Thoracic aorta (tissue), 2 donors: ENCODE measurements around the gene CDKL4. TPM values are rescaled to one million over a fixed set of nuclear protein-coding genes. Genes with fewer than 3 reads are reported as not detected.

Experiments used
- ATAC-seq: fragments of 150-250 bp; one replicate; pipeline ENCODE4 v1.8.0; 2017; ENCODE audit warnings: low read depth; ENCODE audit not compliant: insufficient number of reproducible peaks, low FRiP score
- DNase-seq: peaks from one replicate; pipeline ENCODE4 v3.0.0-alpha.2; 2020; ENCODE audit warnings: low spot score
- H3K27ac ChIP-seq, 2 donors: fragments of 200-600 bp; sonication (generic); 1 replicate in 1 of 2; 2 replicates in 1 of 2; pipeline ENCODE4 v1.5.1; 2016; ENCODE audit warnings: mild to moderate bottlenecking in 2 of 2, moderate library complexity in 2 of 2
- H3K27me3 ChIP-seq: fragments of 200-600 bp; sonication (generic); replicated peaks from 2 replicates; pipeline ENCODE4 v1.6.0; 2016; ENCODE audit warnings: mild to moderate bottlenecking; ENCODE audit not compliant: insufficient read depth
- H3K36me3 ChIP-seq: fragments of 200-600 bp; sonication (generic); one replicate; pipeline ENCODE4 v1.5.1; 2016
- H3K4me1 ChIP-seq, 2 donors: fragments of 200-600 bp; sonication (generic); 1 replicate in 1 of 2; 2 replicates in 1 of 2; pipeline versions ENCODE4 v1.5.1 to v1.6.0; 2016; ENCODE audit warnings: low read depth in 2 of 2, mild to moderate bottlenecking in 1 of 2; ENCODE audit not compliant: control insufficient read depth in 1 of 2
- H3K4me3 ChIP-seq: fragments of 200-600 bp; sonication (generic); 2 replicates; pipeline ENCODE4 v1.5.1; 2016; ENCODE audit warnings: mild to moderate bottlenecking
- H3K9me3 ChIP-seq: fragments of 200-600 bp; sonication (generic); 2 replicates; pipeline ENCODE4 v1.5.1; 2016
- total RNA-seq, 2 donors: library from RNA; depleted of rRNA; stranded (reverse); fragments of >200 nt; gene quantifications; one replicate each; pipeline versions ENCODE4 v1.1.0 to v1.2.3, GENCODE V29; 2016
- TF ChIP-seq, protein P1 (sequence below): fragments of 200-600 bp; sonication (generic); IDR thresholded peaks from one replicate; pipeline ENCODE4 v1.5.1; 2019; ENCODE audit warnings: antibody characterized with exemption

Gene CDKL4
- total RNA-seq, 2 donors from 2014 or later: 2.6 TPM; not detected in 1

GRCh38 chr2:39171621-39172020, 72.1 kb downstream of the CDKL4 start:
- ATAC-seq (no peak), DNase-seq (no peak)
- Histone ChIP-seq H3K4me1 (peaks cover 7 to 11% of the 10 kb centered on the region in 2 donors), H3K27me3 (no peaks in the 10 kb centered on the region), H3K4me3 (no peak overlapping the region), H3K27ac (no peak overlapping the region), H3K9me3 (no peaks in the 10 kb centered on the region), H3K36me3 (no peaks in the 10 kb centered on the region)
- TF ChIP-seq, protein P1, sequence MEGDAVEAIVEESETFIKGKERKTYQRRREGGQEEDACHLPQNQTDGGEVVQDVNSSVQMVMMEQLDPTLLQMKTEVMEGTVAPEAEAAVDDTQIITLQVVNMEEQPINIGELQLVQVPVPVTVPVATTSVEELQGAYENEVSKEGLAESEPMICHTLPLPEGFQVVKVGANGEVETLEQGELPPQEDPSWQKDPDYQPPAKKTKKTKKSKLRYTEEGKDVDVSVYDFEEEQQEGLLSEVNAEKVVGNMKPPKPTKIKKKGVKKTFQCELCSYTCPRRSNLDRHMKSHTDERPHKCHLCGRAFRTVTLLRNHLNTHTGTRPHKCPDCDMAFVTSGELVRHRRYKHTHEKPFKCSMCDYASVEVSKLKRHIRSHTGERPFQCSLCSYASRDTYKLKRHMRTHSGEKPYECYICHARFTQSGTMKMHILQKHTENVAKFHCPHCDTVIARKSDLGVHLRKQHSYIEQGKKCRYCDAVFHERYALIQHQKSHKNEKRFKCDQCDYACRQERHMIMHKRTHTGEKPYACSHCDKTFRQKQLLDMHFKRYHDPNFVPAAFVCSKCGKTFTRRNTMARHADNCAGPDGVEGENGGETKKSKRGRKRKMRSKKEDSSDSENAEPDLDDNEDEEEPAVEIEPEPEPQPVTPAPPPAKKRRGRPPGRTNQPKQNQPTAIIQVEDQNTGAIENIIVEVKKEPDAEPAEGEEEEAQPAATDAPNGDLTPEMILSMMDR: no peak

GRCh38 chr2:39164089-39164488, 79.7 kb downstream of the CDKL4 start:
- H3K9me3 ChIP-seq: no peaks in the 10 kb centered on the region
- H3K36me3 ChIP-seq: no peaks in the 10 kb centered on the region
- TF ChIP-seq, protein P1: no peak
- ATAC-seq (peak; percentile 59), DNase-seq (no peak)
- H3K27me3 ChIP-seq: no peaks in the 10 kb centered on the region
- no peak overlapping the region for H3K4me3 ChIP-seq
- H3K4me1 ChIP-seq: peaks cover 30 to 57% of the 10 kb centered on the region in 2 donors
- peak overlapping the region; percentile 40 to 68 for H3K27ac ChIP-seq

DNA sequence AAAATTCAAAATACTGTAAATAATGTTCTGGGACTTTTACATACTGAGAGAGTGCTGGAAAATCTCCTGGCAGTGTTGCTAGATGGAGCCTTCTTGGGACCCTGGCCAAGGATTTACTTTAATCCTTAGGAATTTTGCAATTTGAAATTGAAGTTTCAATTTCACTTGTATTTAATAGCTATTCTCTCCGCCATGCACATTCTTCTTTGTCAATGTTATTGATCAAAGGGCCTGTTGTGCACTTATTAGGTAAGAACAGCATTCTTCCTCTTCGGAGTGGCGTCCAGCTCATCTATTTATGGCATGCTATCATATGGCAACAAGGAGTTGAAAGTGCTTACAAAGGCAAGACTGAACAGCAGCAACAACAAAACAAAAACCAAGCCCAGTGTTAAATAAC, 82.8 kb downstream of the CDKL4 start:
- Histone ChIP-seq H3K27me3 (no peaks in the 10 kb centered on the region), H3K27ac (peak overlapping the region; percentile 66 to 68), H3K36me3 (no peaks in the 10 kb centered on the region), H3K4me1 (peaks cover 50 to 73% of the 10 kb centered on the region in 2 donors), H3K4me3 (peak overlapping the region; percentile 40), H3K9me3 (no peaks in the 10 kb centered on the region)
- DNase-seq: no peak
- TF ChIP-seq, protein P1: no peak
- no peak for ATAC-seq

GRCh38 chr2:39159283-39159682, 84.5 kb downstream of the CDKL4 start:
- no peak for ATAC-seq
- H3K36me3 ChIP-seq: no peaks in the 10 kb centered on the region
- peaks cover 53 to 67% of the 10 kb centered on the region in 2 donors for H3K4me1 ChIP-seq
- TF ChIP-seq, protein P1: no peak
- H3K9me3 ChIP-seq: no peaks in the 10 kb centered on the region
- peak overlapping the region; percentile 61 to 62 for H3K27ac ChIP-seq
- H3K4me3 ChIP-seq: no peak overlapping the region
- no peak for DNase-seq
- H3K27me3 ChIP-seq: no peaks in the 10 kb centered on the region

DNA sequence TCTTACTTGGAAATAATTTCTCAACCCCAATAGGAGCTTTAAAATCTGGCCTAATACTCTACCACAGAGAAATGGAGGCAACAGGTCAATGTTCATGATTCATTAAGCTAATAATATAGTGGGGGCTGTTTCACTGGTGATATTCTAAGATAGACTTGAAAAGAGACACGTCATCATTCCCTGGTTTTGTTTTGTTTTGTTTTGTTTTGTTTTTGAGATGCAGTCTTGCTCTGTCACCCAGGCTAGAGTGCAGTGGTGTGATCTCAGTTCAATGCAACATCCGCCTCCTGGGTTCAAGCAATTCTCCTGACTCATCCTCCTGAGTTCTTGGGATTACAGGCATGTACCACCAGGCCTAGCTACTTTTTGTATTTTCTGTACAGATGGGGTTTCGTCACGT, 85.4 kb downstream of the CDKL4 start:
- H3K4me3 ChIP-seq: no peak overlapping the region
- DNase-seq (no peak), ATAC-seq (no peak)
- TF ChIP-seq, protein P1: no peak
- H3K9me3 ChIP-seq: no peaks in the 10 kb centered on the region
- H3K27me3 ChIP-seq: no peaks in the 10 kb centered on the region
- no peaks in the 10 kb centered on the region for H3K36me3 ChIP-seq
- peak overlapping the region; percentile 64 to 65 for H3K27ac ChIP-seq
- H3K4me1 ChIP-seq: peaks cover 53 to 61% of the 10 kb centered on the region in 2 donors
